Type B pancreatic cell (in vitro differentiated cells): ENCODE data around the gene ASB12. TPM values are rescaled to one million over a fixed set of nuclear protein-coding genes. Genes with fewer than 3 reads are reported as not detected.
A peak's percentile ranks its signal among the peaks of the same experiment; 100 is the strongest.
"Not testable (repeated sequence)": the region's sequence is repeated elsewhere in the genome, so short reads cannot be mapped to it uniquely, and the experiment has no call there.

ENCODE experiments used
- DNase-seq: peaks from one replicate; pipeline ENCODE4 v3.0.0; 2021; ENCODE audit warnings: mixed read lengths; ENCODE audit not compliant: unreplicated experiment; ENCODE audit errors: extremely low spot score
- H3K27ac Mint-ChIP-seq: 2 replicates; pipeline ENCODE4 v1.8.0; 2021; ENCODE audit warnings: mild to moderate bottlenecking, mixed read lengths
- H3K27me3 Mint-ChIP-seq: 2 replicates; pipeline ENCODE4 v1.8.0; 2021; ENCODE audit warnings: mixed read lengths
- H3K36me3 Mint-ChIP-seq: 2 replicates; pipeline ENCODE4 v1.8.0; 2021; ENCODE audit warnings: mixed read lengths
- H3K4me1 Mint-ChIP-seq: one replicate; pipeline ENCODE4 v1.8.0; 2021; ENCODE audit warnings: mixed read lengths; ENCODE audit not compliant: unreplicated experiment
- H3K4me3 Mint-ChIP-seq: 2 replicates; pipeline ENCODE4 v1.8.0; 2021; ENCODE audit warnings: mild to moderate bottlenecking, mixed read lengths
- H3K9me3 Mint-ChIP-seq: 2 replicates; pipeline ENCODE4 v1.8.0; 2021; ENCODE audit warnings: mixed read lengths
- CTCF ChIP-seq: fragments of 200-600 bp; sonication (generic); conservative IDR thresholded peaks from 2 replicates; pipeline ENCODE4 v1.5.0; 2021; ENCODE audit warnings: antibody characterized with exemption, mild to moderate bottlenecking
- long read RNA-seq: library from polyadenylated mRNA; unstranded; transcript quantifications from one replicate; pipeline ENCODE4 v2.0.0, GENCODE V29; 2020
- total RNA-seq: library from RNA; stranded (reverse); gene quantifications from 2 replicates; pipeline ENCODE4 v1.2.1, GENCODE V29; 2021; ENCODE audit warnings: low replicate concordance

The ASB12 gene
- total RNA-seq = 0.63 TPM in 1 of 2 replicates, not detected in the other
- long read RNA-seq = 0 reads

GRCh38 chrX:64230123-64230970, at the start of gene ASB12:
ASB12 (minus strand) TSS chrX:64230607; CDS start chrX:64225650, 4,957 bp downstream.
- no peaks in the 10 kb centered on the region for H3K9me3 Mint-ChIP-seq

GRCh38 chrX:64265265-64265664, 34.9 kb upstream of the ASB12 start:
- no peak overlapping the region for H3K27ac Mint-ChIP-seq
- H3K27me3 Mint-ChIP-seq = no peaks in the 10 kb centered on the region
- no peaks in the 10 kb centered on the region for H3K36me3 Mint-ChIP-seq
- H3K4me3 Mint-ChIP-seq = no peak overlapping the region
- no peak for TF ChIP-seq CTCF
- no peaks in the 10 kb centered on the region for H3K9me3 Mint-ChIP-seq
- no peaks in the 10 kb centered on the region for H3K4me1 Mint-ChIP-seq
- DNase-seq = no peak

More at GRCh38 chrX:64230123-64230970, at the start of gene ASB12:
- no peak for TF ChIP-seq CTCF
- no peak for DNase-seq
- H3K27ac Mint-ChIP-seq = no peak within 1 kb of the TSS
- H3K4me3 Mint-ChIP-seq = no peak within 1 kb of the TSS
- H3K4me1 Mint-ChIP-seq = no peaks in the 10 kb centered on the region
- H3K36me3 Mint-ChIP-seq = no peaks in the 10 kb centered on the region
- H3K27me3 Mint-ChIP-seq = no peaks in the 10 kb centered on the region

GRCh38 chrX:64229154-64229553, 1.3 kb downstream of the ASB12 start:
- Mint-ChIP-seq H3K27me3 (no peaks in the 10 kb centered on the region), H3K36me3 (no peaks in the 10 kb centered on the region), H3K27ac (no peak overlapping the region), H3K9me3 (no peaks in the 10 kb centered on the region), H3K4me1 (no peaks in the 10 kb centered on the region), H3K4me3 (no peak overlapping the region)
- TF ChIP-seq CTCF = no peak
- DNase-seq = no peak

GRCh38 chrX:64218023-64218422, 12.4 kb downstream of the ASB12 start:
- no peak for TF ChIP-seq CTCF
- Mint-ChIP-seq H3K4me1 (no peaks in the 10 kb centered on the region), H3K27ac (no peak overlapping the region), H3K9me3 (no peaks in the 10 kb centered on the region), H3K4me3 (no peak overlapping the region), H3K36me3 (no peaks in the 10 kb centered on the region), H3K27me3 (no peaks in the 10 kb centered on the region)
- DNase-seq = peak; percentile 11

- H3K27ac Mint-ChIP-seq, DNase-seq, H3K9me3 Mint-ChIP-seq, H3K27me3 Mint-ChIP-seq, H3K36me3 Mint-ChIP-seq, H3K4me3 Mint-ChIP-seq, H3K4me1 Mint-ChIP-seq: not testable (repeated sequence)
These were observed 16.4 kb downstream of the ASB12 start for GRCh38 chrX:64213989-64214388.

GRCh38 chrX:64206556-64207162, 23.7 kb downstream of the ASB12 start:
- TF ChIP-seq CTCF = no peak
- H3K4me1 Mint-ChIP-seq = peaks cover 9% of the 10 kb centered on the region
- H3K27me3 Mint-ChIP-seq = no peaks in the 10 kb centered on the region
- H3K36me3 Mint-ChIP-seq = no peaks in the 10 kb centered on the region
- peak overlapping the region; percentile 94 for H3K27ac Mint-ChIP-seq
- DNase-seq = no peak
- no peaks in the 10 kb centered on the region for H3K9me3 Mint-ChIP-seq
- H3K4me3 Mint-ChIP-seq = peak overlapping the region; percentile 90
